Stimulated activated CD4-positive, alpha-beta T cell treated with anti-CD3 and anti-CD28 coated beads, Interleukin-12 subunit alpha, Interleukin-12 subunit beta, amount 100 ng/mL, for 24 hours (primary cell): ENCODE results near the gene MAP1B.

Experiments
- DNase-seq, 2 experiments: peaks; one replicate each; pipeline ENCODE4 v3.0.0-alpha.2; 2020; ENCODE audit warnings: low read depth in 2 of 2

MAP1B gene

DNA sequence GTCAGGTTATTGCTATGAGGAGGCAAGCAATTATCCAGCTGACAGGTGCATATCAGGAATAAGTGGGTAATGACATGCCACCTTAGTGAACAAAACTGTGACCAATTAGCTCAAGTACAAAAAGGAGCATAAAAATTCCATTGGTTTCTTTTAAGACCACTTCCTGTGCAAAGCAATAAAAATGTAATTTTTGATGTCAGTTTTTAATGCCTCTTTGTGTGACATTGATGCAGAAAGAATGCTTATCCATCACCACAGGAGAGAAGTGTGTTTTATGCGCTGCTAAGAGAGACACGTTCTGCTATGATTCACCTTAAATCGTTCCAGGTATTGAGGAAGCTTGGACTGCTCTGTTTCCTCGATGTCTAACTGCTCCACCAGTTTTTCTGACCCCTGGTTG is 116.1 kb downstream of the MAP1B start:
- no peak for DNase-seq

GRCh38 chr5:72224946-72225463 is 117.7 kb downstream of the MAP1B start:
- DNase-seq = no peak

- no peak for DNase-seq
Measured at GRCh38 chr5:72225741-72226140, 118.5 kb downstream of the MAP1B start.

- no peak for DNase-seq
Measured at GRCh38 chr5:72226950-72227349, 119.7 kb downstream of the MAP1B start.

GRCh38 chr5:72228960-72229359 is 121.7 kb downstream of the MAP1B start:
- no peak for DNase-seq

DNA sequence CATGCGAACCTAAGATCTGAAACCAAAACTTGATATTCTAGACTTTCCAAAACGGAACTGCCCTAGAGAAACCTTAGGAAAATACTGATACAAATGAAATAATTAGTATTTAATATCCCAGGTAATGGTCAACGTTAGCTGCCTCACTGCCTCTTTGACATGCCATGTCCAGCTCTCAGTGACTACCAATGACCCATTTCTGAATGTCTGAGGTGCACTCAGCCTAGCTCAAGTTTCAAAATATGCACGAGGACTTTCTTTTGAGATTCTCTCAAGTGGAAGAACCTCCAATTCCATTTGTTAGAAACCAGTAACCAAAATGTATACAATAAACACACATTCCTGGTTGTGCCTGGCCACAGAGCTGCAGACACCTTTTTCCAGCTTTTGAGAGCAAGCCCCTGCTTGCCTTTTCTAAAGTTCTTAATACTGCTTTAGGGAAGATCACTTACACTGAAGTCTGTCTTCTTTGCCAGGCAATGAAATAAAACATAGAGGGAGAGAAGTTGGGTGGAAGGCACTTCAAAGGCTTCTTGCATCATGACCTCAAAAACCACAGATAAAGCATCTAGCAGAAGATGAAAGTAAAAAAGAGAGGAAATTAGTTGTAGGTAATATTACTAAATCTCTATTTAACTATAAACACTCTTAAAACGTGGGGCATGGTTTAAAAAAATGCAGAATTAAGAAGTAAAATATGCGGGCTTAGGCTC is 124.9 kb downstream of the MAP1B start:
- no peak for DNase-seq

DNA sequence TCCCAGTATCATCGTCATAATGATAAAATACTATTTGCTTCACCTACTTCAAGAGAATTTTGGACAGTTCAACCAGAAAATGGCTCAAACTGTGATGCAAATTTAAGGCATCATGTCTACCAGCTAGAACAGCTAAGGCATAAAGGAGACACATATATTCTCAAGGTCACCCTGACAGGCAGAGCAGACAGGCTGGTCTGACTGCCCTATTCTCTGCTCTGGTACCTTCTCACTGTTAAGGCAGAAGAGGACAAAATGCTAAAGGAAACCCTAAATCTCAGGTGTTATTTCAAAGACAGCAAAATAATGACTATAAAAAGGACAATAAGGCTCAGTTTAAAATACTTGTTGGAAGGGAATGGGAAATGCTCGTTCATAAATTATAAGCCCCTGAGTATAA is 125.6 kb downstream of the MAP1B start:
- no peak for DNase-seq

GRCh38 chr5:72233835-72234234 is 126.6 kb downstream of the MAP1B start:
- no peak for DNase-seq

- no peak for DNase-seq
Measured at GRCh38 chr5:72234265-72234700, 127.0 kb downstream of the MAP1B start.

- no peak for DNase-seq
Measured at GRCh38 chr5:72234868-72235267, 127.6 kb downstream of the MAP1B start.

- no peak for DNase-seq
Measured at GRCh38 chr5:72235725-72236124, 128.4 kb downstream of the MAP1B start.

- DNase-seq = no peak
Measured at GRCh38 chr5:72237415-72237814, 130.1 kb downstream of the MAP1B start.

DNA sequence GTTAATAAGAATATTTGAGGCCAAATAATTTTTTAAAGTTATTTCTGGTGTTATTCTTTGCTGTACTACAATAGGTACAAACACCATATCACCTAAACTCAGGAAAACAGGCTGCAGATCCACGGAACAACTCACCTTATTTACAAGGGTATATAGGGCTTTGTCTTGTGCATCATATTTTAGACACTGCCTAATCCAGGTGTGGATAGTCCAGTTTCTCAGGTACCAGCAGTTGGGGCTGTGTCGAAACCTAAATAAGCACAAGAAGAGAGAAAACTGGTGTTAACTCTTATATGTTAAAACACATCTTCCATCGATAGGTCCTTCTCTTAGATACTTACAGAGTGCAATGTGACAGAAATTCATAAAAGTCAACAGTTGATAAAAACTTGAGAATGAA is 130.6 kb downstream of the MAP1B start:
- DNase-seq = no peak

GRCh38 chr5:72238712-72239445 is 131.6 kb downstream of the MAP1B start:
- DNase-seq = no peak

DNA sequence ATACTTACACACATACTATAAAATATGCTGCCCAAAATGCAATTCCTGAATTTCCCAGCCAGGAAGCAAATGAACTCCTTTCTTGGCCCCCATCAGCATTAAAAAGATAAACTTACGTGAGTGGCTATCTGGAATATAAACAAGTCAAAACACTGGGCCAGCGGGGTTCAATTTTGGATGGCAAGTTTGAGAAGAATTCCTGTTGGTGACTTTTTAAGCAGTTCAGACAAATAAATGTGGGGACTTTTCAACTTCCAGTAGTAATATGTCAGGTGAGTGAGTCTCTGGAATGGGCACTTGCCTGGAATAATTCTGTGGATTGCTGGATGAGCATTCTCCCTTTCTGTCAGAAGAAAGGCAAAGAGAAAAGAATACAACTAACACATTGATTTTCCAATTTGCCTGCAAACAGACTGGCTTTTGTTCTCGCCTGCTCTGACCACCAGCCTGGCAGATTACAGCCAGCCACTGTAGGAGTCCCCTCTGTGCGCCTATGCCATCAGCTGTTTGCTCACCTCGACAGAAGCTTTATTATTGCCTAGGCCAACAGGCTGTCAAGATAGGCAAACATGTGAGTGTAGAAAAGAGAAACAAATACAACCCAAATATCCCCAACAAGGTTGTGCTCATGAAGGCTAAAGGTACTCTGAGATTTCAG is 134.2 kb downstream of the MAP1B start:
- no peak for DNase-seq

GRCh38 chr5:72242796-72243475 is 135.7 kb downstream of the MAP1B start:
- DNase-seq = no peak

DNA sequence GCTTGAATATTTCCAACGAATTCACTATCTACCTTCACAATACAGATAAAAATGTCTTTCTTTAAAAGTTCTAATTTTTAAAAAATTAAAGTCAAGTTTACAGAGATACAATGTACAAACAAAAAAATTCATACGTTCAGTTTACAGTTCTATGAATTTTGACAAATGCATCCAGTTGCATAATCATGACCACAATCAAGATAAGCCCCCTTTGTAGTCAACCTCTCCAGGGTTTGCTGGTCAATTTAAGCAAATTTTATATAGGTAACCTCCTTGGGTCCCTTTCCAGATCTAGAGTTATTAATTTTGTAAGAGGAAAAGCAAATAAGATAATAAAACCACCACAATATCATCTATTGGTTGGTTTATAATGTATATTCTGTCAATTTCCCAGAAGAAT is 136.4 kb downstream of the MAP1B start:
- no peak for DNase-seq

GRCh38 chr5:72244862-72245371 is 137.6 kb downstream of the MAP1B start:
- DNase-seq = no peak

DNA sequence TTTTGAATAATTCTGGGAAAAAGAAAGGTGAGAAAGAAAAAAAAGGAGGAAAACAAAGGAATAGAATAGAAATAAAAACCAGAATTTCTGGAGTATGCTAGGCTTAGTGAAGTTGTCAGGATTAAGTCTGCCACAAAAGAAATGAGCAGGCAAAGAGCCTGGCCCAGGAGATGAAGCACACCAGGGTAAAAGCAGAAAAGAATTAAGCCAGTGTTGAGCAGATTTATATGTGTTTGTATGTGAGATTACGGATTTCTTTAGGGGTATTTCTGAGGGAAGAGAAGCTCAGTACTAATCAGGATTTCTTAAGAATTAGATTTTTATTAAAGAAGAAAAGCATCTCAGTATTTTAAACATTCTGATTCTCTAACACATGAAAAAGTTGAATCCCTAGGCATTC is 138.3 kb downstream of the MAP1B start:
- no peak for DNase-seq

DNA sequence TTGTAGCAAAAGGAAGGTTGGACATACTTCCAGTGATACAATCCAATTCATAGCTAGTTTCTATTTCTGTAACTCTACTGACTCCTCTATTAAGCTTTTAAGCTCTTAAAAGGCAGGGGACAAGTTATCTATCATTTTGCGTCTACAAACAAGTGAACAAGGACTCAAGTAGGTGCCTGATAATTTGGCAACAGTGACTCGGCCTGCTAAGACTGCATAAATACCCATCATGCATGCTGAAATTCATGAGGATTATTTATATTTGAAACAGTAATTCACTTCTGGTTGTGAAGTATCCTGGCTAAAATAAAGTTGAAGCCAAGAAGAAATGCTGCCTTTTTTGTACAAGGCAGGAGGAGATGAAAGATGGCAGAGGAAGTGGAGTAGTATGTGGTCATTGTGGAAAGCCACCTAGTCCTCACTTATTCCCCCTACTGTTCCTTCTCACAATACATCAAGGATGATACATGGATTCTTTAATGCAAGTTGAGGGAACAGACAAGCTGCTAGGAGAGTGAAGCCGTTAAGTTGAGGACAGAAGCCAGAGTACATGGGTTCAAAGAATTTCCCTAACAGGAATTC is 138.8 kb downstream of the MAP1B start:
- DNase-seq = no peak

DNA sequence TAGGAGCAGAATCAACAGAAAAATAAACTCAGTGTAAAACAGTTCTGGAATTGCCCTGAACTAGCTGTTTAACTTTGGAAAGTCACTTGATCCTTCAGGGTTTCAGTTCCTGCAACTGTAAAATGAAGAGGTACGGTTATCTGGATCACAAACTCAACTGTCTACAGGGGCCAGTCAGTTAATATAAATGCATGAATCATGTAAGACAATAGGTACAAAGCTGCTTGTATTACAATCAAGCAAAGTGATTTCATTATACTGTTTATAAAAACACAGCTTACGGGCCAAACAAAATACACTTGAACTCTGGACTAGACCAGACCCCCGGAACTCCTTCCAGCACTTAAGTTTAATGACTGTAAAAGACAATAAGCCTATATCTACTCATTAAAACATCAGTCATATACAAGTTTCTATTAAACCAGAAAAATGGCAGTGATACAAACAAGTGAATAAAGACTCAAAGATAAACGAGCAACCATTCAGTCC is 139.7 kb downstream of the MAP1B start:
- no peak for DNase-seq
